Neural cell (in vitro differentiated cells): ENCODE data around the gene DRAP1. TPM values are rescaled to one million over a fixed set of nuclear protein-coding genes. Genes with fewer than 3 reads are reported as not detected.

Experiments used
- H2AFZ ChIP-seq: fragments of 200-600, 300-800 bp; sonication (generic), shearing (Covaris generic); 2 replicates; pipeline ENCODE4 v1.6.0; 2014; ENCODE audit warnings: low read depth, mild to moderate bottlenecking, antibody characterized with exemption, low read length, moderate library complexity
- H3F3A ChIP-seq: fragments of 200-600 bp; shearing (Covaris generic); 2 replicates; pipeline ENCODE4 v1.6.1; 2016; ENCODE audit warnings: mild to moderate bottlenecking, moderate library complexity, mixed read lengths, antibody characterized with exemption, low read length; ENCODE audit not compliant: insufficient read depth, poor library complexity, severe bottlenecking
- H3K27ac ChIP-seq: fragments of 200-600, 300-800 bp; sonication (generic), shearing (Covaris generic); 2 replicates; pipeline ENCODE4 v1.5.1; 2014; ENCODE audit warnings: mild to moderate bottlenecking, low read length, moderate library complexity
- H3K27me3 ChIP-seq: fragments of 300-800, 200-600 bp; sonication (generic), shearing (Covaris generic); 2 replicates; pipeline ENCODE4 v1.6.0; 2014; ENCODE audit warnings: mild to moderate bottlenecking, low read depth, low read length, moderate library complexity; ENCODE audit not compliant: insufficient read depth
- H3K36me3 ChIP-seq: fragments of 300-800, 200-600 bp; sonication (generic), shearing (Covaris generic); 2 replicates; pipeline ENCODE4 v1.5.1; 2014; ENCODE audit warnings: mild to moderate bottlenecking, antibody characterized with exemption, low read length, moderate library complexity; ENCODE audit not compliant: insufficient read depth
- H3K4me2 ChIP-seq: fragments of 300-800, 200-600 bp; sonication (generic), shearing (Covaris generic); 2 replicates; pipeline ENCODE4 v1.6.0; 2014; ENCODE audit warnings: mild to moderate bottlenecking, low read length
- H3K4me3 ChIP-seq: fragments of 300-800, 200-600 bp; sonication (generic), shearing (Covaris generic); 2 replicates; pipeline ENCODE4 v1.5.1; 2014; ENCODE audit warnings: mild to moderate bottlenecking, low read length, moderate library complexity
- H3K79me2 ChIP-seq: fragments of 200-600 bp; shearing (Covaris generic); replicated peaks from 2 replicates; pipeline ENCODE4 v1.6.0; 2014; ENCODE audit warnings: mild to moderate bottlenecking, low read length, moderate library complexity; ENCODE audit not compliant: insufficient read depth
- H3K9ac ChIP-seq: fragments of 300-800, 200-600 bp; sonication (generic), shearing (Covaris generic); 2 replicates; pipeline ENCODE4 v1.6.1; 2016; ENCODE audit warnings: mild to moderate bottlenecking, low read length, mixed read lengths
- H3K9me2 ChIP-seq: fragments of 200-600 bp; shearing (Covaris generic); 2 replicates; pipeline ENCODE4 v1.6.1; 2016; ENCODE audit warnings: mild to moderate bottlenecking, low read length, mixed read lengths; ENCODE audit not compliant: insufficient read depth
- H3K9me3 ChIP-seq: fragments of 200-600, 300-800 bp; sonication (generic), shearing (Covaris generic); 2 replicates; pipeline ENCODE4 v1.6.1; 2016; ENCODE audit warnings: mild to moderate bottlenecking, mixed run types, low read length, moderate library complexity, mixed read lengths
- H4K20me1 ChIP-seq: fragments of 200-600 bp; shearing (Covaris generic); 2 replicates; pipeline ENCODE4 v1.6.1; 2016; ENCODE audit warnings: mild to moderate bottlenecking, mixed run types; ENCODE audit not compliant: insufficient read depth
- EP300 ChIP-seq: fragments of 450-650 bp; conservative IDR thresholded peaks from 2 replicates; pipeline ENCODE4 v1.6.1; 2014; ENCODE audit warnings: antibody characterized with exemption, mild to moderate bottlenecking, moderate library complexity; ENCODE audit not compliant: poor library complexity, severe bottlenecking
- EZH2 ChIP-seq: fragments of 200-600, 300-800 bp; shearing (Covaris generic), sonication (generic); IDR thresholded peaks from 2 replicates; pipeline ENCODE4 v1.6.1; 2014; ENCODE audit warnings: antibody characterized with exemption, low read length, borderline replicate concordance, mild to moderate bottlenecking; ENCODE audit not compliant: insufficient read depth, poor library complexity, severe bottlenecking
- MXI1 ChIP-seq: fragments of 450-650 bp; conservative IDR thresholded peaks from 2 replicates; pipeline ENCODE4 v1.6.1; 2014; ENCODE audit warnings: antibody characterized with exemption, mild to moderate bottlenecking; ENCODE audit not compliant: poor library complexity, severe bottlenecking
- POLR2AphosphoS5 ChIP-seq: IDR thresholded peaks from 2 replicates; pipeline ENCODE4 v1.6.1; 2012
- RAD21 ChIP-seq: fragments of 450-650 bp; conservative IDR thresholded peaks from 2 replicates; pipeline ENCODE4 v1.6.1; 2014; ENCODE audit warnings: antibody characterized with exemption, mild to moderate bottlenecking, moderate library complexity
- SMC3 ChIP-seq: fragments of 450-650 bp; conservative IDR thresholded peaks from 2 replicates; pipeline ENCODE4 v1.6.1; 2014; ENCODE audit warnings: antibody characterized with exemption, mild to moderate bottlenecking, moderate library complexity; ENCODE audit not compliant: poor library complexity
- TAF1 ChIP-seq: IDR thresholded peaks from 2 replicates; pipeline ENCODE4 v1.6.1; 2012; ENCODE audit warnings: low read depth
- polyA plus RNA-seq: library from polyadenylated mRNA; depleted of rRNA; stranded (reverse); fragments of >200 nt; gene quantifications from 2 replicates; pipeline ENCODE4 v1.2.3, GENCODE V29; 2014
- TF ChIP-seq, protein P1 (sequence below): IDR thresholded peaks from 2 replicates; pipeline ENCODE4 v1.6.1; 2012; ENCODE audit warnings: borderline replicate concordance
- TF ChIP-seq, protein P2 (sequence below): fragments of 450-650 bp; IDR thresholded peaks from 2 replicates; pipeline ENCODE4 v1.5.1; 2014; ENCODE audit warnings: antibody characterized with exemption, mild to moderate bottlenecking, moderate library complexity; ENCODE audit not compliant: poor library complexity, severe bottlenecking

The DRAP1 gene
- polyA plus RNA-seq, 1 donor from 2014 or later, result 242 TPM

DNA sequence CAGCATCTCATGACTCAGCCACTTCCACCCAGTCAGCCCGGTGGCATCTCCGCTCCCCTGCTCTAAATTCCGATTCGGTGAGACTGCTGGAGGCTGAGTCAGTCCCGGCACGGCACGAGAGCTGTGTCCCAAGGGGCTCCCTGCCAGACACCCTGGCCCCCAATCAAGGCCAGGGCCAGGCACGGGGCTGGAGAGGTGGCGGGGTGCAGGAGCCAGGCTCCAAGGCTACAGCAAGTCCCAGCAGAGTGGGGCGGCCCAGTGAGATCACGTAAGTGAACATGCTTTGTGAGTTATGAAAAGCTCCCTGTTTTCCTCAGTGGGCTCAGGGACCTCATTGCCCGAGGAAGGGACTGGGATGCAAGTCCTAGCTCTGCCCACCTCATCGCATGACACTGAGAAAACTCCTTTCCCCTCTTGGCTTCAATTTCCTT lies 3.4 kb upstream of the DRAP1 start:
- Histone ChIP-seq H3K27ac (no peak overlapping the region), H4K20me1 (no peaks in the 10 kb centered on the region), H2AFZ (no peak overlapping the region), H3K9me3 (no peaks in the 10 kb centered on the region), H3K79me2 (peaks cover 20% of the 10 kb centered on the region), H3F3A (no peaks in the 10 kb centered on the region), H3K9me2 (no peaks in the 10 kb centered on the region), H3K9ac (no peak overlapping the region), H3K4me2 (no peak overlapping the region), H3K4me3 (no peak overlapping the region), H3K36me3 (no peaks in the 10 kb centered on the region), H3K27me3 (no peaks in the 10 kb centered on the region)
- TF ChIP-seq SMC3, result no peak
- TF ChIP-seq, protein P1, sequence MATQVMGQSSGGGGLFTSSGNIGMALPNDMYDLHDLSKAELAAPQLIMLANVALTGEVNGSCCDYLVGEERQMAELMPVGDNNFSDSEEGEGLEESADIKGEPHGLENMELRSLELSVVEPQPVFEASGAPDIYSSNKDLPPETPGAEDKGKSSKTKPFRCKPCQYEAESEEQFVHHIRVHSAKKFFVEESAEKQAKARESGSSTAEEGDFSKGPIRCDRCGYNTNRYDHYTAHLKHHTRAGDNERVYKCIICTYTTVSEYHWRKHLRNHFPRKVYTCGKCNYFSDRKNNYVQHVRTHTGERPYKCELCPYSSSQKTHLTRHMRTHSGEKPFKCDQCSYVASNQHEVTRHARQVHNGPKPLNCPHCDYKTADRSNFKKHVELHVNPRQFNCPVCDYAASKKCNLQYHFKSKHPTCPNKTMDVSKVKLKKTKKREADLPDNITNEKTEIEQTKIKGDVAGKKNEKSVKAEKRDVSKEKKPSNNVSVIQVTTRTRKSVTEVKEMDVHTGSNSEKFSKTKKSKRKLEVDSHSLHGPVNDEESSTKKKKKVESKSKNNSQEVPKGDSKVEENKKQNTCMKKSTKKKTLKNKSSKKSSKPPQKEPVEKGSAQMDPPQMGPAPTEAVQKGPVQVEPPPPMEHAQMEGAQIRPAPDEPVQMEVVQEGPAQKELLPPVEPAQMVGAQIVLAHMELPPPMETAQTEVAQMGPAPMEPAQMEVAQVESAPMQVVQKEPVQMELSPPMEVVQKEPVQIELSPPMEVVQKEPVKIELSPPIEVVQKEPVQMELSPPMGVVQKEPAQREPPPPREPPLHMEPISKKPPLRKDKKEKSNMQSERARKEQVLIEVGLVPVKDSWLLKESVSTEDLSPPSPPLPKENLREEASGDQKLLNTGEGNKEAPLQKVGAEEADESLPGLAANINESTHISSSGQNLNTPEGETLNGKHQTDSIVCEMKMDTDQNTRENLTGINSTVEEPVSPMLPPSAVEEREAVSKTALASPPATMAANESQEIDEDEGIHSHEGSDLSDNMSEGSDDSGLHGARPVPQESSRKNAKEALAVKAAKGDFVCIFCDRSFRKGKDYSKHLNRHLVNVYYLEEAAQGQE, result no peak
- TF ChIP-seq POLR2AphosphoS5, result no peak
- TF ChIP-seq MXI1, result no peak
- no peak for TF ChIP-seq EZH2
- TF ChIP-seq, protein P2, sequence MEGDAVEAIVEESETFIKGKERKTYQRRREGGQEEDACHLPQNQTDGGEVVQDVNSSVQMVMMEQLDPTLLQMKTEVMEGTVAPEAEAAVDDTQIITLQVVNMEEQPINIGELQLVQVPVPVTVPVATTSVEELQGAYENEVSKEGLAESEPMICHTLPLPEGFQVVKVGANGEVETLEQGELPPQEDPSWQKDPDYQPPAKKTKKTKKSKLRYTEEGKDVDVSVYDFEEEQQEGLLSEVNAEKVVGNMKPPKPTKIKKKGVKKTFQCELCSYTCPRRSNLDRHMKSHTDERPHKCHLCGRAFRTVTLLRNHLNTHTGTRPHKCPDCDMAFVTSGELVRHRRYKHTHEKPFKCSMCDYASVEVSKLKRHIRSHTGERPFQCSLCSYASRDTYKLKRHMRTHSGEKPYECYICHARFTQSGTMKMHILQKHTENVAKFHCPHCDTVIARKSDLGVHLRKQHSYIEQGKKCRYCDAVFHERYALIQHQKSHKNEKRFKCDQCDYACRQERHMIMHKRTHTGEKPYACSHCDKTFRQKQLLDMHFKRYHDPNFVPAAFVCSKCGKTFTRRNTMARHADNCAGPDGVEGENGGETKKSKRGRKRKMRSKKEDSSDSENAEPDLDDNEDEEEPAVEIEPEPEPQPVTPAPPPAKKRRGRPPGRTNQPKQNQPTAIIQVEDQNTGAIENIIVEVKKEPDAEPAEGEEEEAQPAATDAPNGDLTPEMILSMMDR, result no peak
- no peak for TF ChIP-seq EP300
- no peak for TF ChIP-seq RAD21
- no peak for TF ChIP-seq TAF1

DNA sequence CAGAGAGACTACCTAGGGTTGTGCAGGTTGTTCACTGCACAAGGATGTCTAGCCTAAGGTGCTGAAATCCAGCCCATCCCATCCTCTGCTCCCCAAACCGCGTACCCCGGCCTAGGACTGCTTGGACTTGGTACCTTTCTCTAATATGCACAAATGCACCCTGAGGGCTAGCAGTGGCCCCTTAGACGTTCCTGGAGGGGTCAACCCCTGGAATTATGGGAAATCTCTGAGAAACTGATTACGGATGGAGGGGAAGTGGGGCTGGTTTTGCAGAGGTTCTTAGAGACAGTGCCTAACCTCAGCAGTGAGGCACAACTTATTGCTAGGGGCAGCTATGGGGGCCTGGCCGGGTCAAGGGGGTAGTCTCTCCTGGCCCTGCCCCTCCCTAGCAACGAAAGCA lies 2.8 kb upstream of the DRAP1 start:
- Histone ChIP-seq H4K20me1 (no peaks in the 10 kb centered on the region), H2AFZ (no peak overlapping the region), H3K4me3 (no peak overlapping the region), H3K9me3 (no peaks in the 10 kb centered on the region), H3K79me2 (peaks cover 20% of the 10 kb centered on the region), H3F3A (no peaks in the 10 kb centered on the region), H3K27me3 (no peaks in the 10 kb centered on the region), H3K4me2 (no peak overlapping the region), H3K27ac (no peak overlapping the region), H3K36me3 (no peaks in the 10 kb centered on the region), H3K9ac (no peak overlapping the region), H3K9me2 (no peaks in the 10 kb centered on the region)
- no peak for TF ChIP-seq MXI1

DNA sequence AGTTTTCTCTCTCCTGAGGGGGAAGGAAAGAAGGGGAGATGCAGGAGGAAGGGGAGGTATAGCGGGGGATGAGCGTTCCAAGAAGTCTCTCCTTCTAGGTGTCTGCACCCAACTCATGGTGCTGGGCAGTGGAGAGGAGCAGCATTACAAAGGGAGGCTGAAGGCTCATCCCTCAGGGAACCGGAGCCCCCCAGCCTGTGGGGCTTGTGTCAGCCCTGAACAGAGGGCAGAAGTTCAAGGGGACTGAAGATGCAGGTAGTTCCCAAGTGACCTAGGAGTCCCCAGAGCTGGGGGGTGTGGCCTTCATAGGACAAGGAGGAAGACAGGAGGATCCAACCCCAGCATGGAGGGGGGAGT lies 2.2 kb upstream of the DRAP1 start:
- Histone ChIP-seq H3K27ac (no peak overlapping the region), H4K20me1 (no peaks in the 10 kb centered on the region), H3K9me3 (no peaks in the 10 kb centered on the region), H2AFZ (no peak overlapping the region), H3K4me3 (no peak overlapping the region), H3K36me3 (no peaks in the 10 kb centered on the region), H3K79me2 (peaks cover 20% of the 10 kb centered on the region), H3K9ac (no peak overlapping the region), H3K4me2 (no peak overlapping the region), H3F3A (no peaks in the 10 kb centered on the region), H3K9me2 (no peaks in the 10 kb centered on the region), H3K27me3 (no peaks in the 10 kb centered on the region)
- TF ChIP-seq, protein P1, result no peak
- TF ChIP-seq MXI1 (no peak), EP300 (no peak), RAD21 (no peak), POLR2AphosphoS5 (no peak), EZH2 (no peak), SMC3 (no peak), TAF1 (no peak)
- TF ChIP-seq, protein P2, result no peak
